ENCODE data around the gene SGTB.
"Not testable (repeated sequence)": the region's sequence is repeated elsewhere in the genome, so short reads cannot be mapped to it uniquely, and the experiment has no call there.

The SGTB gene

GRCh38 chr5:65734196-65734775 lies 12.4 kb upstream of the SGTB start:
- DNase-seq, result not testable (repeated sequence)

GRCh38 chr5:65732046-65732445 lies 10.1 kb upstream of the SGTB start:
- not testable (repeated sequence) for DNase-seq

GRCh38 chr5:65730910-65731309 lies 9.0 kb upstream of the SGTB start:
- DNase-seq, result no peak

- no peak for DNase-seq
These were observed 6.3 kb upstream of the SGTB start for GRCh38 chr5:65728218-65728617.

DNA sequence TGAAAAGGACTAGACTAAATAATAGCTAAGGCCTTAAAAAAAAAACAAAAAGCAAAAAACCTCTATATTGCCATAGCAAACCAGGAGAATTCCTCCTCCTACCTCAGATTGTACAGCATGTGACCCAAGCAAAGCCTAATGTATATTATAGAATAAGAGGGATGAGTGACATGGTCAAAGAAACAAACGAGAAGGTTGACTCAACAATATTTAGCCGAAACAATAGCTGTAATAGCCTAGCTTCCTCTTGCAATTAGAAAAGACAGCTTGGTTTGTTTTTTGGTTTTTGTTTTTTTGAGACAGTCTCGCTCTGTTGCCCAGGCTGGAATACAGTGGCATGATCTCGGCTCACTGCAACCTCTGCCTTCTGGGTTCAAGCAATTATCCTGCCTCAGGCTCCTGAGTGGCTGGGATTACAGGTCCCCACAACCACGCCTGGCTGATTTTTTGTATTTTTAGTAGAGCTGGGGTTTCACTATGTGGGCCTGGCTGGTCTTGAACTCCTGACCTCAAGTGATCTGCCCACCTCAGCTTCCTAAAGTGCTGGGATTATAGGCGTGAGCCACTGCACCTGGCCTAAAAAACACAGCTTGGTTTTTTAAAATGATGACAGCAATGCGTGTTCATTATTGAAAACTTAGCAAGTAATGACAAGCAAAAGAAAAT lies 5.7 kb upstream of the SGTB start:
- no peak for DNase-seq

DNA sequence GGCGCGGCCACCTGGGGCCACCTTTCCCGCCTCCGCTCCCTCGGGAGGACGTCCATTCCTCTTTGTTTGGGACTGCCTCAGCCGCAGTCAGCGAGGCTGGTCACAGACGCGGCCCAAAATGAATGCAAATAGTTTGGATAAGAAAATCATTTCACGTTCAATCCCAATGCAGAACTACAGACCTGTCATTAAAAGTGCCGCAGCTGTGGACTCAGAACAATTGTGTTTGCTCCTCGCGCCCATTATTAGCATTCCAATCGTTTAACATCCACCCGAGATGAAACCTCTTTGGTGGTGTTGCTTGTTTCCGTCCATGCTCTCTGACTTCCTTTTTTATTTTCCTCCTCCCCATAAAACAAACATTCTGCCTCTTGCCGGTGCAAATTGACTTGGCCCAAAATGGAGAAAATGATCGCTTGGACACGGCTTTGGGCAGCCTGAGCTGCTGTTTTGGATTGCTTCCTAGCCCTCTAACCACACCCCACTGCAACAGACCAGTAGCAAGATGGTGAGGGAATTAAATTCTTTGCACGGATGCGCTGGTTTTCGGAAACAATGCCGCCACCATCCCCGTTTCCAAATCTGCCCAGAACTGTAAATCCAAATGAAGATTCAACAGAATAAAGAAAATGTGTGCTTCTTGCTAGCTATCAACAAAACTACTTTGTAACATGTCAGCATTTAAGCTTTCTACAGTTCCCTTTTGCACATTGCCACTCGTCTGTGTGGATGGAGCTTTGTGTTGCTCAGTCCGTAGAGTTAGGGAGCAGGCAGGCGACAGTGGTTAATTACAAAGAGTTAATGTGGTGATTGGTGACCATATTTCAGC lies 880 bp upstream of the SGTB start:
- no peak for DNase-seq

DNA sequence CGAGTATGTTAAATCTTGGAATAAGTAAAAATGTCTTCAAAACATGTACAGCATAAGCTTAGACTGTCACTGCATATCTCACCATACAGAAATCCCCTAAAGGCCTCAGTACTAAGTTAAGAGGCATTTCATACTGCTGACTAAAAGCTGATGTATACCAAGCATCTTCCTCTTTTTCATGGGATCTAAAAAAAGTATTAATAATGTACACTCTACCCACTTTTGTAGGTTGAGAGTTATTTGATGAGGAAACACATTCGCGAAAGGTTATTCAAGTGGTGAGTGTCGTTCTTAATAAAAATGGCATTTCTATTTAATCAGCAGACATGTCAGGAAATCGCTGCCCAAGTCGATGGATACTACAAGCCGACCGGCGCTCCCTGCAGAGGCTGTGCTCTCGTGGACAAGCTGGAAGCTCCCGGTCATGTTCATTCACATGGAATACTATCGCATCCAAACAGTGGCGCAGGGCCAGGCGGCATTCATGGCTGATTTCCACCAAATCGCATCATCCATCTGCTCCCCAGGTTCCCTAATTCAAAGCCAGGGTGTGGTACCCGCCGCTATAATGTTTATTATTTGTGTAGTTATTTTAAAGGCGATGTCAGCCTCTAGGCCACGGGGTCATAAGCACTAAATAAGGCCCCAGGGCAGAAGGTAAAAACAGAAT lies 724 bp downstream of the SGTB start:
- peak; percentile 51 for DNase-seq

GRCh38 chr5:65718576-65719310 lies 3.2 kb downstream of the SGTB start:
- no peak for DNase-seq

- DNase-seq, result no peak
These were observed 13.8 kb downstream of the SGTB start for GRCh38 chr5:65708145-65708544.

DNA sequence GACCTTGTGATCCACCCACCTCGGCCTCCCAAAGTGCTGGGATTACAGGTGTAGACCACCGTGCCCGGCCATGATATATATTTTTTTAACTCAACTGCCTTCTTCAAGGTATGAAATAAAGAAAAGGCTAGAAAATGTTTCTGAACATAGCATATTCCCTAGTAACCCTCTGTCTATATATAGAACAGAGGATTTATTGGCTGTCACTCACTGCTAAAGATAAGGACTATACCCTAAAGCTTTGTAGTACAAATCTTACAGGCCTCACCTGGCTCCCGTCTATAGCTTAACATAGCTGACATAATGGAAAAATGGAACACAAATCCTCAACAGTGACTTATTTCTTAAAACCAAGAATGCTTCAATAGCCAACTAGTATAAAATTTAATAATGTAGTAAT lies 14.2 kb downstream of the SGTB start:
- no peak for DNase-seq

DNA sequence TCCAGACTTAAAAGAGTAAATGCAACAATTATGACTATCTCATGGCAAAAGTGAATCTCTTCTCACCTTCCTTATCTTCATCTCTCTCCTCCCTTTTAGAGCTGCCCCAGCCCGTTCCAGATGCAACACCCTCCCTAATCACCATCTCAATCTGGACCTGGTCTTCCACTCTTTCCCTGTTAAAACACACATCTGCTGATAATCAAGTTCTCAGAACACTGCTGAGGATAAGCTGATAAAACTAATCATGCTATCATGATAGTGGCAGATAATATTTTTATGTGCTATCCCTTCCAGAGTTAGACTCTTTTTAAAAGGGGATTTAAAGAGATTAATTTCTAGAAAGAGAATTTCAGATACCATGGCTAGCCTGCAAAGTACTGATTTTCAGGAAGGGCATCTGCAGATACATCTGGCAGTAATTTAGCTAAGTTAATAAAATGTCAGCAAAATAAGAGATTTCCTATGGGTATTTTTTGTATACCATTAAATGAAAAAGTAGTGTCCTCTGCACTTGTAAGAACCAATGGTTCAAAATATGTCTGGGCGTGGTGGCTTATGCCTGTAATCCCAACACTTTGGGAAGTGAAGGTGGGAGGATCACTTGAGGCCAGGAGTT lies 17.2 kb downstream of the SGTB start:
- DNase-seq, result no peak

- DNase-seq, result no peak
These were observed 19.9 kb downstream of the SGTB start for GRCh38 chr5:65702036-65702435.

GRCh38 chr5:65699338-65699737 lies 22.6 kb downstream of the SGTB start:
- no peak for DNase-seq

DNA sequence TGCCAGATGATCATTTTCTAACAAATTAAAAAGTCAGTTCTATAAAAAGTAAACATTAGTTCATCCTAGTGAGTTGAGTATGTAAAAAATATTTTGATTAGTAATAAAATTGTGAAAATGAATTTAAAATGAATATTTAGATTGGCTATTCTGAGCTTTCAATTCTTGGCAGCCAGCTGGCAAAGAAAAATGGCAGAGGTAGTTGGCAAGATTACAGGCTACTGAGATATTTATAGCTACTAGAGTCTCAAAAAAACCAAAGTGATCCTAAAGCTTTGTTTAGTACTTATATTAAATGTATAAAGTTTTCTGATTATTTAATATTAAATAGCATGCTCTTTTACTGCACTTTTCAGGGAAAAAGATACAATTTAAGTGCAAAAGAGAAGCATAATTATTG lies 25.0 kb downstream of the SGTB start:
- no peak for DNase-seq

DNA sequence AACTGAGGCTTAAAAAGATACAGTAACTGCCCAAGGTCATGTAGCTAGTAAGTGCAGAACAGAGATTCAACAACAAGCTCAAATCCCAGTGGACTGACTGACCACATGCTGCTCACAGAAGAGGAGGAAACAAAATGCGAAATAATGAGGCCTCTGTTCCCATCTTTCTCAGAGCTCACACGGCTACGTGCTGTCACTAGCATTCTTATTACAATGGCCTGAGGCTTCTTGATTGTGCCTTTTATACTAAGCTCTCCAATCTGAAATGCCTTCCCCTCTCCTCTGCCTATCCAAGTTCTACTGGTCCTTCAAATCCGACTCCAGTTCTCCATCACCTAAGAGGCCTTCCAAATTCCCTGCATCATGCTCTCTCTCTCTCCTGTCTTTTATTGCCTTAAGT lies 26.0 kb downstream of the SGTB start:
- DNase-seq, result no peak

DNA sequence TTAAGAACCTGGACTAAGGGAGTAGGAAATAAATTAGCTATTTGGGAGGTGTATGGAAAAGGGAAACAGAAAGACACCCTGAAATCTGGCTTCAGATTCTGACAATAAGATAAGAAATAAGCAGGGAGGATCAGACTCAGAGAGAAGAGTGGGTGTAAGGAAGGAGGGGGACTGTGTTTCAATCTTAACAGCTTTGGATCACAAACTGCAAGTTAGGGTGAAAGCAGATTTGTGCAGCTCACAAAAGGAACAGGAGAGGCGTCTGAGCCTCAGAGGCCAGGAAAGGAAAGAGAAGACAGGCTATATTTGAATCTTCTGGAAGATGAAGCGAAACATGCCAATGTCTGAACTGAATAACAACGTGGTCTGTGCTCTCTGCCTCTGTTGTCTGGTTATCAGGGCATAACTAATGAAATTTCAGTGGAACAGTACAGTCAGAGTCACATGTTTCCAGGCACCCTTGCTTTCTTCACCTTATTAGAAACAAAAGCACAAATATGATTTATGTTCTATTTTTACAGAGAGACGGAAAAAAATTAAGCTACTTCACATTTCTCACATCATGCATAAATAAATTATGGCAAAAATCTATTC lies 26.6 kb downstream of the SGTB start:
- no peak for DNase-seq

GRCh38 chr5:65693121-65693520 lies 28.8 kb downstream of the SGTB start:
- DNase-seq, result no peak

DNA sequence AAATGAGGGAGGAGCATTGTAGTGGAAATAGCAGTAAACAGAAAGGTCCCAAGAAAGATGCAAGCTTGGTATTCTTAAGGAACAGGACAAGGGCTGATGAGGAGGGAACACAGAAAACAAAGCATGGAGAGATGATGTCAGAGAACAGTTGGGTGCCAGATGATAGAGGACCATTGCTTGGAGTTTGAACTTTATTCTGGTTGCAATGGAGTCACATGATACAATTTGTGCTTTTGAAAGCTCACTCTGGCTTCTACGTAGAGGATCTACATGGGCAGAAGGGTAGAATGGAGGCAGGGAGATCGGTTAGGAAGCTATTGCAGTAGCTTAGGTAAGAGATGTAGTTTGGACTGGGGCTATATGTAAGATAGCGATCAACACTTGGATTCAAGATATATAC lies 39.8 kb downstream of the SGTB start:
- DNase-seq, result no peak

DNA sequence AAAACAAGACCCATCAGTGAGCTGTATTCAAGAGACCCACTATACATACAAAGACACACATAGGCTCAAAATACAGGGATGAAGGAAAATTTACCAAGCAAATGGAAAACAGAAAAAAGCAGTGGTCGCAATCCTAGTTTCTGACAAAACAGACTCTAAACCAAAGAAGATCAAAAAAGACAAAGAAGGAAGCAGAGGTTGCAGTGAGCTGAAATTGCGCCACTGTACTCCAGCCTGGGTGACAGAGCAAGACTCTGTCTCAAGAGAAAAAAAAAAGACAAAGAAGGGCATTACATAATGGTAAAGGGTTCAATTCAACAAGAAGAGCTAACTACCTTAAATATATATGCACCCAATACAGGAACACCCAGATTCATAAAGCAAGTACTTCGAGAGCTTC lies 45.9 kb downstream of the SGTB start:
- DNase-seq, result not testable (repeated sequence)

DNA sequence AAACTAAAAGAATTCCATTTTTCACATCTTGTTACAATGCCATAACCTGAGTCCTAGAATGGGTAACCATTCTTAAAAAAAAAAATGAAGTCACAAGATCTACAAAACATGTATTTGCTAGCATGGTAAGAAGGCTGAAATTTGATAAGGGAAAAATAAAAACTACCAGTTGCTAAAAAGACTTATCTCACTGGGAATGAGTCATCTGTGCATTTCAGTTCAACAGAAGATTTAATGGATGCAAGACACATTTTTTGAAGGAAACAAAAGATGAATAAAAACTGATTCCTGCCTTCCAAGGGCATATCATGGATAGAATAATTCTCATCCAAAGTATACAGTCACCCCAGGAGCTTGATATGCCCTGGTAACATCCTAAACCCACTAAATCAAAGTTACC lies 47.2 kb downstream of the SGTB start:
- no peak for DNase-seq

GRCh38 chr5:65672796-65673195 lies 49.1 kb downstream of the SGTB start:
- DNase-seq, result no peak

DNA sequence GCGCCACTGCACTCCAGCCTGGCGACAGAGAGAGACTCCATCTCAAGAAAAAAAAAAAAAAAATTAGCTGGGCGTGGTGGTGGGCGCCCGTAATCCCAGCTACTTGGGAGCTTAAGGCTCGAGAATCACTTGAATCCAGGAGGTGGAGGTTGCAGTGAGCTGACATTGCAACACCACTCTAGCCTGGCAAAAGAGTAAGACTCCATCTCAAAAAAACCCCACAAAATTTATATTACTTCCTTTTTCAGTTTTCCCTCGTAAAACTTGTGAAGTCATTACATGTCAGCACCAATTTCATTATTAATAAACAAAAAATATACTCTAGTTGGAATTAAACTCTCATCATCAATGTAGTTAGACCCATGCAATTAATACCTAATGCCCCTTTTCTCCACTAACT lies 53.2 kb downstream of the SGTB start:
- DNase-seq, result no peak
